ENCODE results near the gene NEDD4L.

DNA sequence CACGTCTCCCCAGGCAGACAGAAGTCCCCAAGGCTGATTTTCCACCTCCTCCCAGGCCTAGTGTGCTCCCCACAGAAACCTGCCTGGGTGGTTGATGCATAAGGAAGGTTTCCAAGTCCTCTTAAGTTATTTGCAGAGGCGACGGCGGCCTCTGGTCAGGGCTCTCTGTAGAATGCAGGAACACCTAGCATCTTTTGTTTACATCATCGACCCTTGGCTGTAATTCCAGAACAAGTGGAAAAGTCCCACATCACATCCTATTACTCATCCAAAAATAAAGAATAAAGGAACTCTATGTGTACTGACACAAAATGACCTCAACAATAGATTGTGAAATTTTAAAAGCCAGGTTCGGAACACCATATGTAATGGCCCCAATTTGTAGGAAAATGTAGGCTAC lies 373.7 kb downstream of the NEDD4L start:
- no peak for TF ChIP-seq CTCF (optimal IDR thresholded peaks at IDR 0.05 in 1 of 3, IDR thresholded peaks at IDR 0.05 in 1 of 3, conservative IDR thresholded peaks at IDR 0.05 in 1 of 3; ENCODE audit: extremely low read depth in 1 of 3, insufficient read depth in 2 of 3, low read length in 3 of 3)
- TF ChIP-seq EZH2 (IDR thresholded peaks at IDR 0.05; ENCODE audit: low read length) = no peak

Measured in keratinocyte (primary cell).